HCT116 (cell line): ENCODE data around the gene WDR82. TPM values are rescaled to one million over a fixed set of nuclear protein-coding genes. Genes with fewer than 3 reads are reported as not detected.

Experiments used
- ATAC-seq: fragments of 200-7000 bp; cut with Tn5 transposase; 2 replicates; pipeline ENCODE4 v1.9.1; 2020; ENCODE audit warnings: mild to moderate bottlenecking, moderate library complexity
- BruUV-seq: library from RNA; stranded (reverse); fragments of 400-500 nt; replicated peaks from 2 replicates; lab custom pipeline; 2021; lab: Mats Ljungman, UMichigan
- CTCF ChIA-PET: fragments of 300-600 bp; sonication (Branson Sonifier 250); formaldehyde crosslinking; loops from one replicate; lab custom pipeline; 2021; ENCODE audit warnings: antibody characterized with exemption; lab: Charles Lee
- POLR2A ChIA-PET: fragments of 300-600, 350-600 bp; sonication (Branson Sonifier 250); formaldehyde crosslinking; loops from one replicate; lab custom pipeline; 2021; ENCODE audit warnings: antibody characterized with exemption; lab: Charles Lee
- RAD21 ChIA-PET, 2 experiments: fragments of 300-600 bp; sonication (Branson Sonifier 250); formaldehyde crosslinking; loops; one replicate each; lab custom pipeline; 2023; ENCODE audit warnings: low total read pairs in 2 of 2; ENCODE audit not compliant: uncharacterized antibody in 2 of 2, unreplicated experiment in 2 of 2, low non-redundant PET in 1 of 2; lab: Charles Lee
- DNase-seq: peaks from one replicate; pipeline ENCODE4 v3.0.0-alpha.2; 2010; ENCODE audit warnings: low read depth, low spot score
- H2AFZ ChIP-seq: fragments of 200-600 bp; shearing (Covaris generic), sonication (generic); 2 replicates; pipeline ENCODE4 v1.6.1; 2017; ENCODE audit warnings: low read depth, mixed run types, mixed read lengths, antibody characterized with exemption, low read length; ENCODE audit not compliant: poor library complexity, severe bottlenecking
- H3K27ac ChIP-seq: 2 replicates; pipeline ENCODE4 v1.5.1; 2012; ENCODE audit warnings: low read depth, low read length
- H3K27me3 ChIP-seq: fragments of 200-600 bp; sonication (generic); 2 replicates; pipeline ENCODE4 v1.6.1; 2016; ENCODE audit warnings: mixed run types, low read length, mixed read lengths; ENCODE audit not compliant: insufficient read depth
- H3K36me3 ChIP-seq, 2 experiments: fragments of 200-500 bp in 1 of 2; fragments of 200-600 bp in 1 of 2; sonication (Bioruptor generic) in 1 of 2; sonication (generic) in 1 of 2; 2 replicates each; pipeline versions ENCODE4 v1.5.1 to v1.6.1; 2014 to 2016; ENCODE audit warnings: low read length in 2 of 2, inconsistent platforms in 1 of 2, mixed read lengths in 1 of 2, mixed run types in 1 of 2; ENCODE audit not compliant: insufficient read depth in 2 of 2, control insufficient read depth in 1 of 2
- H3K4me1 ChIP-seq, 2 experiments: fragments of 200-600 bp in 1 of 2; sonication (generic) in 1 of 2; 2 replicates each; pipeline versions ENCODE4 v1.5.1 to v1.6.1; 2012 to 2017; ENCODE audit warnings: low read length in 2 of 2, inconsistent platforms in 1 of 2, mild to moderate bottlenecking in 1 of 2, mixed read lengths in 1 of 2, mixed run types in 1 of 2, moderate library complexity in 1 of 2; ENCODE audit not compliant: insufficient read depth in 2 of 2, control insufficient read depth in 1 of 2
- H3K4me2 ChIP-seq: fragments of 200-600 bp; sonication (generic); 2 replicates; pipeline ENCODE4 v1.6.1; 2017; ENCODE audit warnings: mixed run types, low read length, mixed read lengths
- H3K4me3 ChIP-seq, 2 experiments: fragments of 200-600 bp in 1 of 2; sonication (generic) in 1 of 2; replicated peaks in 1 of 2; 2 replicates each; pipeline ENCODE4 v1.5.1; 2011 to 2016; ENCODE audit warnings: low read length in 2 of 2, control low read depth in 1 of 2, low read depth in 1 of 2, mild to moderate bottlenecking in 1 of 2, mixed read lengths in 1 of 2, mixed run types in 1 of 2
- H3K79me2 ChIP-seq: fragments of 200-600 bp; sonication (generic); 2 replicates; pipeline ENCODE4 v1.6.1; 2017; ENCODE audit warnings: mild to moderate bottlenecking, mixed run types, low read length, moderate library complexity, mixed read lengths; ENCODE audit not compliant: insufficient read depth
- H3K9ac ChIP-seq: fragments of 200-600 bp; sonication (generic); 2 replicates; pipeline ENCODE4 v1.6.1; 2016; ENCODE audit warnings: low read length, mixed read lengths
- H3K9me2 ChIP-seq: fragments of 200-600 bp; sonication (generic), shearing (Covaris generic); 2 replicates; pipeline ENCODE4 v1.6.1; 2017; ENCODE audit warnings: mixed run types, mild to moderate bottlenecking, moderate library complexity; ENCODE audit not compliant: insufficient read depth
- H3K9me3 ChIP-seq, 2 experiments: fragments of 200-500 bp in 1 of 2; fragments of 200-600 bp in 1 of 2; sonication (Bioruptor generic) in 1 of 2; sonication (generic) in 1 of 2; 2 replicates each; pipeline ENCODE4 v1.6.1; 2014 to 2017; ENCODE audit warnings: low read length in 2 of 2, mixed read lengths in 2 of 2, inconsistent platforms in 1 of 2, low read depth in 1 of 2, mild to moderate bottlenecking in 1 of 2, mixed run types in 1 of 2, moderate library complexity in 1 of 2; ENCODE audit not compliant: control insufficient read depth in 1 of 2, insufficient read depth in 1 of 2
- H4K20me1 ChIP-seq: fragments of 200-600 bp; sonication (generic), shearing (Covaris generic); 2 replicates; pipeline ENCODE4 v1.6.1; 2017; ENCODE audit warnings: mixed run types, mild to moderate bottlenecking, moderate library complexity; ENCODE audit not compliant: insufficient read depth
- CBX3 ChIP-seq: IDR thresholded peaks from 2 replicates; pipeline ENCODE4 v1.6.1; 2012; ENCODE audit warnings: low read depth
- CTCF ChIP-seq, 3 experiments: fragments of 200-600 bp in 1 of 3; sonication (generic) in 1 of 3; IDR thresholded peaks in 2 of 3; conservative IDR thresholded peaks in 1 of 3; 2 replicates each; pipeline ENCODE4 v1.5.1; 2012 to 2017; ENCODE audit warnings: low read depth in 2 of 3, low read length in 2 of 3, antibody characterized with exemption in 1 of 3, borderline replicate concordance in 1 of 3, control low read depth in 1 of 3, mild to moderate bottlenecking in 1 of 3, mixed read lengths in 1 of 3, mixed run types in 1 of 3, moderate library complexity in 1 of 3; ENCODE audit not compliant: insufficient read depth in 1 of 3
- EGR1 ChIP-seq: IDR thresholded peaks from 2 replicates; pipeline ENCODE4 v1.6.1; 2012; ENCODE audit warnings: low read depth
- ELF1 ChIP-seq: IDR thresholded peaks from 2 replicates; pipeline ENCODE4 v1.6.1; 2012; ENCODE audit warnings: low read depth, borderline replicate concordance
- EZH2 ChIP-seq: fragments of 200-600 bp; sonication (generic); IDR thresholded peaks from 2 replicates; pipeline ENCODE4 v1.6.1; 2017; ENCODE audit warnings: antibody characterized with exemption, mixed run types
- EZH2phosphoT487 ChIP-seq: fragments of 200-600 bp; IDR thresholded peaks from 2 replicates; pipeline ENCODE4 v1.6.1; 2018; ENCODE audit warnings: antibody characterized with exemption, borderline replicate concordance
- FOSL1 ChIP-seq: IDR thresholded peaks from 2 replicates; pipeline ENCODE4 v1.6.1; 2012; ENCODE audit warnings: low read depth
- MAX ChIP-seq: IDR thresholded peaks from 2 replicates; pipeline ENCODE4 v1.6.1; 2012
- POLR2A ChIP-seq: IDR thresholded peaks from 2 replicates; pipeline ENCODE4 v1.7.0; 2011; ENCODE audit warnings: borderline replicate concordance; ENCODE audit not compliant: insufficient read depth, insufficient read length; ENCODE audit errors: extremely low read depth
- POLR2AphosphoS5 ChIP-seq: IDR thresholded peaks from 2 replicates; pipeline ENCODE4 v1.6.1; 2011; ENCODE audit warnings: mild to moderate bottlenecking, low read depth, low read length, moderate library complexity
- RAD21 ChIP-seq: IDR thresholded peaks from 2 replicates; pipeline ENCODE4 v1.6.1; 2012; ENCODE audit warnings: low read depth, mild to moderate bottlenecking
- REST ChIP-seq: IDR thresholded peaks from 2 replicates; pipeline ENCODE4 v1.6.1; 2012; ENCODE audit warnings: low read depth
- SIN3A ChIP-seq: IDR thresholded peaks from 2 replicates; pipeline ENCODE4 v1.6.1; 2012; ENCODE audit warnings: low read depth
- SRF ChIP-seq: IDR thresholded peaks from 2 replicates; pipeline ENCODE4 v1.6.1; 2012; ENCODE audit warnings: low read depth
- TCF7L2 ChIP-seq: IDR thresholded peaks from 2 replicates; pipeline ENCODE4 v1.7.0; 2011; ENCODE audit warnings: borderline replicate concordance, inconsistent platforms; ENCODE audit not compliant: insufficient read depth, insufficient read length; ENCODE audit errors: extremely low read depth
- YY1 ChIP-seq: IDR thresholded peaks from 2 replicates; pipeline ENCODE4 v1.6.1; 2011; ENCODE audit warnings: low read length, low read depth, moderate library complexity, mild to moderate bottlenecking; ENCODE audit not compliant: insufficient replicate concordance; ENCODE audit errors: extremely low read depth
- ZFX ChIP-seq: fragments of 450-650 bp; IDR thresholded peaks from 2 replicates; pipeline ENCODE4 v1.6.1; 2017
- ZNF274 ChIP-seq: fragments of 200-500 bp; sonication (Bioruptor generic); IDR thresholded peaks from 2 replicates; pipeline ENCODE4 v1.6.1; 2014; ENCODE audit warnings: mild to moderate bottlenecking, low read depth, low read length, inconsistent platforms
- intact Hi-C: fragments of 100-400 bp; cut with micrococcal nuclease; formaldehyde crosslinking; loops from 2 replicates; pipeline ENCODE4 v1.10.0; 2022
- total RNA-seq: library from RNA; stranded (reverse); gene quantifications from one replicate; pipeline ENCODE4 v1.2.1, GENCODE V29; 2021; ENCODE audit not compliant: unreplicated experiment
- TF ChIP-seq, protein P1 (sequence below): IDR thresholded peaks from 2 replicates; pipeline ENCODE4 v1.6.1; 2011; ENCODE audit warnings: mild to moderate bottlenecking, low read length, moderate library complexity; ENCODE audit not compliant: insufficient replicate concordance; ENCODE audit errors: extremely low read depth
- TF ChIP-seq, protein P2 (sequence below): IDR thresholded peaks from 2 replicates; pipeline ENCODE4 v1.6.1; 2012

The WDR82 gene
- total RNA-seq, 1 experiment from 2014 or later = 89.7 TPM

DNA sequence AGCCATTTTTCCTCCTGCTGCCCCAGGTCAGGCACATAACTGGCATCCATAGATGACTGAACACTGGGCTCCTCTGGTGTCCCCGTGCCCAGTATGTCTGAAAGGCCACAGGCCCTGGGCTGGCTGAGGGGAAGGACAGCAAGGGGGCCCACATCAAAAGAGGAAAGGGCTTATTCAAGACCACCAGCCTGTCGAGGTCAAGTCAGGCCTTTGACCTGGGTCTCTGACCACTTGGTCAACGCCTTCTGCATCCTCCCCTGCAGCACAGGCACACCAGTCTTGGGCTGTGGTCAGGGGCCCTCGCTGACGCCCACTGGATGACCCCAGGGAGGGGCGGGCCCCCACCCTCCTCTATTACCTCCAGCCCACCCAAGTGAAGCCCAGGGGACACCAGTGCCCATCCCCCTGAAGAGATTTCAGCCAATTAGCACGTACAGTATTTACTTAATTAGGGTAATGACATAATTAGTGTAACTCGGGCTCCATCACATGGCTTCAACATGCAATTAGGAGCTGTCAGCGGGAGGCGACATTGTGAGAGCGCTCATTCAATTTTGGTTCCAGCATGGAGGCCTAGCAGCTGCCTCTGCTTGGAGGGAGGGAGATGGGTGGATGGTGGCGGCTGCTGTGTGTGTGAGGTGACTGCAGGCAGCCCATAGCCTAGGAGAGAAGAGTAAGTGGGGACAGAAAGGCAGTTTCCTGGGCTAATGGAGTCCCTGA, 24.1 kb upstream of the WDR82 start:
- BruUV-seq = no TSS peak
- RAD21 ChIA-PET = no interaction called here
- Histone ChIP-seq H3K4me3 (no peak overlapping the region), H3K9me2 (no peaks in the 10 kb centered on the region), H3K36me3 (no peaks in the 10 kb centered on the region), H3K4me2 (no peak overlapping the region), H3K27me3 (no peaks in the 10 kb centered on the region), H3K4me1 (peaks cover 0 to 14% of the 10 kb centered on the region in 2 experiments; a peak in 2 of 4 replicates), H3K79me2 (no peaks in the 10 kb centered on the region), H2AFZ (no peak overlapping the region), H3K27ac (no peak overlapping the region), H3K9ac (no peak overlapping the region), H3K9me3 (no peaks in the 10 kb centered on the region), H4K20me1 (no peaks in the 10 kb centered on the region)
- CTCF ChIA-PET = no interaction called here
- intact Hi-C loops = no loop called here
- POLR2A ChIA-PET = no interaction called here
- TF ChIP-seq POLR2A = no peak
- no peak for TF ChIP-seq CBX3
- no peak for TF ChIP-seq ELF1
- TF ChIP-seq ZFX = no peak
- TF ChIP-seq EZH2phosphoT487 = no peak
- TF ChIP-seq FOSL1 = no peak
- TF ChIP-seq ZNF274 = no peak
- no peak for TF ChIP-seq YY1
- TF ChIP-seq SIN3A = no peak
- TF ChIP-seq, protein P1, sequence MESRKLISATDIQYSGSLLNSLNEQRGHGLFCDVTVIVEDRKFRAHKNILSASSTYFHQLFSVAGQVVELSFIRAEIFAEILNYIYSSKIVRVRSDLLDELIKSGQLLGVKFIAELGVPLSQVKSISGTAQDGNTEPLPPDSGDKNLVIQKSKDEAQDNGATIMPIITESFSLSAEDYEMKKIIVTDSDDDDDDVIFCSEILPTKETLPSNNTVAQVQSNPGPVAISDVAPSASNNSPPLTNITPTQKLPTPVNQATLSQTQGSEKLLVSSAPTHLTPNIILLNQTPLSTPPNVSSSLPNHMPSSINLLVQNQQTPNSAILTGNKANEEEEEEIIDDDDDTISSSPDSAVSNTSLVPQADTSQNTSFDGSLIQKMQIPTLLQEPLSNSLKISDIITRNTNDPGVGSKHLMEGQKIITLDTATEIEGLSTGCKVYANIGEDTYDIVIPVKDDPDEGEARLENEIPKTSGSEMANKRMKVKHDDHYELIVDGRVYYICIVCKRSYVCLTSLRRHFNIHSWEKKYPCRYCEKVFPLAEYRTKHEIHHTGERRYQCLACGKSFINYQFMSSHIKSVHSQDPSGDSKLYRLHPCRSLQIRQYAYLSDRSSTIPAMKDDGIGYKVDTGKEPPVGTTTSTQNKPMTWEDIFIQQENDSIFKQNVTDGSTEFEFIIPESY = no peak
- no peak for TF ChIP-seq MAX
- TF ChIP-seq SRF = no peak
- no peak for TF ChIP-seq POLR2AphosphoS5
- TF ChIP-seq REST = no peak
- TF ChIP-seq CTCF (IDR thresholded peaks at IDR 0.05 in 2 of 3, conservative IDR thresholded peaks at IDR 0.05 in 1 of 3; ENCODE audit: borderline replicate concordance in 1 of 3, insufficient read depth in 1 of 3, low read depth in 2 of 3, low read length in 2 of 3) = no peak
- no peak for TF ChIP-seq RAD21
- no peak for TF ChIP-seq EGR1
- no peak for TF ChIP-seq TCF7L2
- no peak for TF ChIP-seq EZH2
- TF ChIP-seq, protein P2, sequence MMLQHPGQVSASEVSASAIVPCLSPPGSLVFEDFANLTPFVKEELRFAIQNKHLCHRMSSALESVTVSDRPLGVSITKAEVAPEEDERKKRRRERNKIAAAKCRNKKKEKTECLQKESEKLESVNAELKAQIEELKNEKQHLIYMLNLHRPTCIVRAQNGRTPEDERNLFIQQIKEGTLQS = no peak
- ATAC-seq (no peak), DNase-seq (no peak)
